ENCODE data around the gene GALNT16. TPM values are rescaled to one million over a fixed set of nuclear protein-coding genes. Genes with fewer than 3 reads are reported as not detected.

The GALNT16 gene
- total and polyA plus RNA-seq, 2 of the 8 experiments (the other 6 are each of a cell fraction or from before 2014, with no cell fraction given), result 5.4 to 6.3 TPM

- no peak overlapping the region for H3K27ac ChIP-seq (ENCODE audit: low read depth, low read length)
- no peaks in the 10 kb centered on the region for H3K79me1 ChIP-seq (ENCODE audit: low read depth, low read length)
- no peak overlapping the region for H3K4ac ChIP-seq (replicated peaks; ENCODE audit: insufficient read length, low read depth, low read length)
- H4K8ac ChIP-seq (ENCODE audit: extremely low read depth, insufficient read depth, low read length), result no peak overlapping the region; the same call in 1 of the 2 replicates
- no peak overlapping the region for H2BK120ac ChIP-seq (replicated peaks; ENCODE audit: low read depth, low read length)
- 0 out of 2 replicates have a peak overlapping the region, but pooled peaks have one; percentile 53 for H2AK5ac ChIP-seq (ENCODE audit: low read depth, low read length)
- no peak for DNase-seq (ENCODE audit: low read depth in 1 of 2, low spot score in 2 of 2)
- no peaks in the 10 kb centered on the region for H3K27me3 ChIP-seq (replicated peaks in 1 of 4; ENCODE audit: control insufficient read depth in 3 of 4, extremely low read depth in 1 of 4, insufficient read depth in 3 of 4, low read length in 3 of 4)
- H4K20me1 ChIP-seq (replicated peaks in 1 of 2; ENCODE audit: control insufficient read depth in 1 of 2, insufficient read depth in 2 of 2, low read length in 2 of 2), result no peaks in the 10 kb centered on the region
- no peak overlapping the region for H3K14ac ChIP-seq (ENCODE audit: insufficient read length)
- no peak overlapping the region for H3K4me3 ChIP-seq (ENCODE audit: extremely low read depth in 1 of 4, insufficient read depth in 2 of 4, low read depth in 3 of 4, low read length in 4 of 4)
- H3K4me1 ChIP-seq (replicated peaks in 1 of 4; ENCODE audit: control insufficient read depth in 3 of 4, insufficient read depth in 4 of 4, low read length in 3 of 4), result peaks cover 0 to 15% (median 6%) of the 10 kb centered on the region in 4 experiments; a peak in 6 of 7 replicates
- H3K4me2 ChIP-seq (ENCODE audit: insufficient read depth in 1 of 2, low read depth in 2 of 2, low read length in 2 of 2), result no peak overlapping the region
- POLR2A ChIA-PET (ENCODE audit: partially characterized antibody), result no interaction called here
- H2BK15ac ChIP-seq (ENCODE audit: low read length), result peak overlapping the region; percentile 40; the same call in 1 of the 2 replicates
- no peak overlapping the region for H2AFZ ChIP-seq (ENCODE audit: low read length)
- no peak overlapping the region for H2BK5ac ChIP-seq (ENCODE audit: low read depth, low read length)
- no peaks in the 10 kb centered on the region for H3K23me2 ChIP-seq (ENCODE audit: low read depth, low read length)
- no peak overlapping the region for H3K9ac ChIP-seq (replicated peaks in 1 of 4; ENCODE audit: extremely low read depth in 1 of 4, low read depth in 3 of 4, low read length in 3 of 4)
- 84% methylated on average over 8 of the region's 8 CpGs; no CpG with 5 or more reads in 1 of the 2 experiments for WGBS, 2 experiments (ENCODE audit: extremely low coverage in 1 of 2, insufficient coverage in 1 of 2, insufficient read length in 1 of 2, insufficient replicate concordance in 2 of 2, low coverage in 1 of 2, low lambda C conversion rate in 2 of 2, missing lambda C conversion rate in 1 of 2)
- CTCF ChIA-PET (ENCODE audit: partially characterized antibody), result interaction anchor here (0.8 to 5.5 kb wide), 15 partner anchors 8 to 415 kb away, joined by 3 to 34 read pairs (median 6); no protein-coding TSS in a partner anchor
- H2BK20ac ChIP-seq (ENCODE audit: low read length), result no peak overlapping the region
- H3K18ac ChIP-seq (ENCODE audit: extremely low read depth, low read length), result no peak overlapping the region
- H4K91ac ChIP-seq (replicated peaks; ENCODE audit: insufficient read length, low read length), result no peak overlapping the region
- no peaks in the 10 kb centered on the region for H3K9me3 ChIP-seq (ENCODE audit: insufficient read depth in 2 of 2, low read depth in 1 of 2, low read length in 1 of 2)
- no peak for FAIRE-seq
- no peak overlapping the region for H3K23ac ChIP-seq (ENCODE audit: insufficient read length)
- no peak overlapping the region for H4K5ac ChIP-seq (ENCODE audit: insufficient read length, low read depth, low read length)
- H3K79me2 ChIP-seq (ENCODE audit: control insufficient read depth in 1 of 2, insufficient read depth in 2 of 2, low read length in 2 of 2), result no peaks in the 10 kb centered on the region
- H2BK12ac ChIP-seq (ENCODE audit: low read depth, low read length), result no peak overlapping the region
- no peak overlapping the region for H3K56ac ChIP-seq (replicated peaks; ENCODE audit: insufficient read length, low read depth, low read length)
- no peaks in the 10 kb centered on the region for H3K36me3 ChIP-seq (ENCODE audit: control insufficient read depth in 2 of 4, insufficient read depth in 4 of 4, low read length in 3 of 4)
- TF ChIP-seq MAX (IDR thresholded peaks at IDR 0.05), result no peak
- no peak for TF ChIP-seq FOSL1 (IDR thresholded peaks at IDR 0.05; ENCODE audit: insufficient read depth, low read depth, low read length)
- TF ChIP-seq SIX5 (IDR thresholded peaks at IDR 0.05; ENCODE audit: low read depth, low read length), result no peak
- TF ChIP-seq ATF2 (IDR thresholded peaks at IDR 0.05; ENCODE audit: low read length), result no peak
- no peak for TF ChIP-seq CHD2 (IDR thresholded peaks at IDR 0.05; ENCODE audit: low read length)
- no peak for TF ChIP-seq ZNF274 (IDR thresholded peaks at IDR 0.05; ENCODE audit: borderline replicate concordance, extremely low read depth, low read length)
- no peak for TF ChIP-seq RXRA (IDR thresholded peaks at IDR 0.05; ENCODE audit: insufficient read depth, low read depth, low read length)
- TF ChIP-seq EZH2 (IDR thresholded peaks at IDR 0.05; ENCODE audit: low read depth, low read length, severe bottlenecking), result no peak
- no peak for TF ChIP-seq BRCA1 (IDR thresholded peaks at IDR 0.05; ENCODE audit: low read depth, low read length)
- no peak for TF ChIP-seq TBP (IDR thresholded peaks at IDR 0.05; ENCODE audit: low read depth, low read length)
- TF ChIP-seq TAF1 (IDR thresholded peaks at IDR 0.05; ENCODE audit: low read depth, low read length), result no peak
- no peak for TF ChIP-seq NANOG (IDR thresholded peaks at IDR 0.05; ENCODE audit: insufficient read depth, low read depth, low read length, poor library complexity, severe bottlenecking)
- no peak for TF ChIP-seq SP4 (IDR thresholded peaks at IDR 0.05; ENCODE audit: low read length)
Observed at GRCh38 chr14:69325086-69325485, 65.1 kb downstream of the GALNT16 start.

Data from H1 (cell line).